Heart left ventricle (tissue), 16 donors: ENCODE measurements around the gene TRIM25. TPM values are rescaled to one million over a fixed set of nuclear protein-coding genes. Genes with fewer than 3 reads are reported as not detected.

Experiments
- ATAC-seq, 4 donors: fragments of 200-7000 bp; cut with Tn5 transposase; one replicate each; pipeline ENCODE4 v1.9.1; 2020 to 2022; ENCODE audit warnings: moderate library complexity in 4 of 4, mild to moderate bottlenecking in 3 of 4, moderate number of reproducible peaks in 1 of 4
- DNase-seq, 5 donors: peaks; one replicate each; pipeline ENCODE4 v3.0.0-alpha.2; 2020
- H3K27ac ChIP-seq, 12 donors: fragments of 200-600 bp; sonication (generic) in 4 of 12; one replicate each; pipeline versions ENCODE4 v1.5.0 to v1.8.0; 2016 to 2022; ENCODE audit warnings: mild to moderate bottlenecking in 2 of 12
- H3K27me3 ChIP-seq, 9 donors: fragments of 200-600 bp; sonication (generic) in 2 of 9; one replicate each; pipeline versions ENCODE4 v1.5.1 to v1.8.0; 2016 to 2022; ENCODE audit warnings: mild to moderate bottlenecking in 3 of 9
- H3K36me3 ChIP-seq, 9 donors: fragments of 200-600 bp; sonication (generic) in 2 of 9; one replicate each; pipeline versions ENCODE4 v1.5.0 to v1.8.0; 2018 to 2022; ENCODE audit warnings: mild to moderate bottlenecking in 2 of 9
- H3K4me1 ChIP-seq, 12 donors: fragments of 200-600 bp; sonication (generic) in 4 of 12; one replicate each; pipeline versions ENCODE4 v1.5.0 to v1.8.0; 2016 to 2022; ENCODE audit warnings: mild to moderate bottlenecking in 3 of 12
- H3K4me3 ChIP-seq, 12 donors: fragments of 200-600 bp; sonication (generic) in 4 of 12; one replicate each; pipeline versions ENCODE4 v1.5.0 to v1.8.0; 2017 to 2022; ENCODE audit warnings: mild to moderate bottlenecking in 9 of 12, moderate library complexity in 4 of 12
- H3K9me3 ChIP-seq, 12 donors: fragments of 200-600 bp; sonication (generic) in 4 of 12; one replicate each; pipeline versions ENCODE4 v1.5.0 to v1.8.0; 2016 to 2022; ENCODE audit warnings: mild to moderate bottlenecking in 1 of 12
- POLR2A ChIP-seq, 2 donors: fragments of 450-650 bp; IDR thresholded peaks; one replicate each; pipeline ENCODE4 v1.6.1; 2017; ENCODE audit warnings: antibody characterized with exemption in 2 of 2, mild to moderate bottlenecking in 2 of 2, moderate library complexity in 2 of 2
- WGBS, 4 donors: extraction: QIAGEN DNeasy Blood & Tissue Kit in 2 of 4; methylation state at CpG; one replicate each; pipeline versions ENCODE4 v1.1.5 to v1.1.7; 2013 to 2018; 5-methylcytosine and 5-hydroxymethylcytosine counted together
- intact Hi-C, 10 donors: fragments of 100-400 bp; cut with DNase I; formaldehyde crosslinking; loops; one replicate each; pipeline versions ENCODE4 v1.11.1 to v1.14.2; 2022
- polyA plus RNA-seq, 2 donors: library from polyadenylated mRNA; stranded (reverse); fragments of 200-250 nt; gene quantifications; one replicate each; pipeline ENCODE4 v1.2.3, GENCODE V29; 2013
- total RNA-seq, 9 donors: library from RNA; depleted of rRNA in 2 of 9; stranded (reverse); fragments of >200 nt in 2 of 9; fragmentation: NEBNext Ultra II Directional in 3 of 9; extraction: Animal tissue kit (Norgen Biotek cat#: 25700) in 3 of 9; gene quantifications; one replicate each; pipeline versions ENCODE4 v1.1.0 to v1.2.4, GENCODE V29; 2016 to 2023
- TF ChIP-seq, protein P1 (sequence below), 12 donors: fragments of 200-600 bp; sonication (generic) in 4 of 12; IDR thresholded peaks; one replicate each; pipeline versions ENCODE4 v1.5.0 to v1.8.0; 2018 to 2022; ENCODE audit warnings: antibody characterized with exemption in 12 of 12, mild to moderate bottlenecking in 5 of 12
- donor health status: ischemic (EF 13 %, LVEDD 7.1; RV severe dilation, severe dysfunction).
- donor health status: healthy with polysubstance abuse.
- donor health status: DM: no; HTN: yes; CAD: no.
- donor health status: DM: no; HTN: no; CAD: no.
- donor health status: ischemic (EF 25% LVEDD 6.9; RV normal size, moderate dysfunction).
- donor health status: ischemic (EF 25% LVEDD 5.7; RV mildly dilated, moderate dysfunction).
- donor health status: healthy.
- donor health status: DM: yes; HTN: yes; CAD: no.
- donor health status: ischemic (EF 35%, LVEDD 5.7; RV mildly dilated, moderate dysfunction).
- donor health status: nonischemic (EF 11% LVEDD 7.7; RV severe dilation, severe dysfunction).
- donor health status: DM: yes; HTN: yes; CAD: no.
- donor health status: PGD.
- donor health status: ischemic (EF 29% LVEDD 5.4; RV normal size, mild dysfunction).
- donor health status: nonischemic (EF 23%, LVEDD 6.1; RV moderate dilation, normal function).

The TRIM25 gene
- total and polyA plus RNA-seq, 11 donors, result 9.2 to 55.9 (median 14.9) TPM

DNA sequence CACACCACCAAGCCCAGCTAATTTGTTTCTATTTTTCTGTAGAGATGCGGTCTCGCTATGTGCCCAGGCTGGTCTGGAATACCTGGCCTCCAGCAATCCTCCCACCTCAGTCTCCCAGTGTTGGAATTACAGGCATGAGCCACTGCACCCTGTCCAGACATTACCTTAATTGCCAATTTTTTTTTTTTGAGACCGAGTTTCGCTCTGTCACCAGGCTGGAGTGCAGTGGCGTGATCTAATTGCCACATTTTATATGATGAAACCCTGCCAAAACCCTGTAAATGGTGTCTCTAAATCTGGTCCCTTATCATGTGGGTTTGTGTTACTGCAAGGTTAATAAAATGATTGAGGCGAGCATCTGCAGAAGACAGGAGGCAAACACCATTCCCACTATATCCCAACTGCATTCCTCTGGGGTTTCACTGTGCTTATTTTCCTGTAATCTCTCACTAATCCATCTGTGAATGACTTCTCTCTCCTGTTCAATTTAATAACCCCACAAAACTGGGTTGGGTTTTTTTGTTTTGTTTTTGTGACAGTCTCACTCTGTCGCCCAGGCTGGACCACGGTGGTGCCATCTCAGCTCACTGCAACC lies 19.4 kb upstream of the TRIM25 start:
- WGBS, 4 donors, result 94 to 97% (median 96%) methylated on average over 8 of the region's 8 CpGs
- no peak for ATAC-seq
- peaks cover 0 to 17% (median 0%) of the 10 kb centered on the region in 12 donors for H3K4me1 ChIP-seq
- peaks cover 0 to 26% (median 2%) of the 10 kb centered on the region in 12 donors for H3K9me3 ChIP-seq
- no peak overlapping the region for H3K27ac ChIP-seq
- no peaks in the 10 kb centered on the region for H3K27me3 ChIP-seq
- no peak for TF ChIP-seq POLR2A (IDR thresholded peaks at IDR 0.05)
- TF ChIP-seq, protein P1, sequence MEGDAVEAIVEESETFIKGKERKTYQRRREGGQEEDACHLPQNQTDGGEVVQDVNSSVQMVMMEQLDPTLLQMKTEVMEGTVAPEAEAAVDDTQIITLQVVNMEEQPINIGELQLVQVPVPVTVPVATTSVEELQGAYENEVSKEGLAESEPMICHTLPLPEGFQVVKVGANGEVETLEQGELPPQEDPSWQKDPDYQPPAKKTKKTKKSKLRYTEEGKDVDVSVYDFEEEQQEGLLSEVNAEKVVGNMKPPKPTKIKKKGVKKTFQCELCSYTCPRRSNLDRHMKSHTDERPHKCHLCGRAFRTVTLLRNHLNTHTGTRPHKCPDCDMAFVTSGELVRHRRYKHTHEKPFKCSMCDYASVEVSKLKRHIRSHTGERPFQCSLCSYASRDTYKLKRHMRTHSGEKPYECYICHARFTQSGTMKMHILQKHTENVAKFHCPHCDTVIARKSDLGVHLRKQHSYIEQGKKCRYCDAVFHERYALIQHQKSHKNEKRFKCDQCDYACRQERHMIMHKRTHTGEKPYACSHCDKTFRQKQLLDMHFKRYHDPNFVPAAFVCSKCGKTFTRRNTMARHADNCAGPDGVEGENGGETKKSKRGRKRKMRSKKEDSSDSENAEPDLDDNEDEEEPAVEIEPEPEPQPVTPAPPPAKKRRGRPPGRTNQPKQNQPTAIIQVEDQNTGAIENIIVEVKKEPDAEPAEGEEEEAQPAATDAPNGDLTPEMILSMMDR (IDR thresholded peaks at IDR 0.05), result no peak
- DNase-seq, result no peak
- peaks cover 0 to 47% (median 38%) of the 10 kb centered on the region in 9 donors for H3K36me3 ChIP-seq
- H3K4me3 ChIP-seq, result no peak overlapping the region
- intact Hi-C loops, result loop anchor here in 2 of 10 donors (10.0 kb wide), 2 partner anchors 58 to 338 kb away; partner anchors contain the start of gene NOG (in 1 of the 2)

DNA sequence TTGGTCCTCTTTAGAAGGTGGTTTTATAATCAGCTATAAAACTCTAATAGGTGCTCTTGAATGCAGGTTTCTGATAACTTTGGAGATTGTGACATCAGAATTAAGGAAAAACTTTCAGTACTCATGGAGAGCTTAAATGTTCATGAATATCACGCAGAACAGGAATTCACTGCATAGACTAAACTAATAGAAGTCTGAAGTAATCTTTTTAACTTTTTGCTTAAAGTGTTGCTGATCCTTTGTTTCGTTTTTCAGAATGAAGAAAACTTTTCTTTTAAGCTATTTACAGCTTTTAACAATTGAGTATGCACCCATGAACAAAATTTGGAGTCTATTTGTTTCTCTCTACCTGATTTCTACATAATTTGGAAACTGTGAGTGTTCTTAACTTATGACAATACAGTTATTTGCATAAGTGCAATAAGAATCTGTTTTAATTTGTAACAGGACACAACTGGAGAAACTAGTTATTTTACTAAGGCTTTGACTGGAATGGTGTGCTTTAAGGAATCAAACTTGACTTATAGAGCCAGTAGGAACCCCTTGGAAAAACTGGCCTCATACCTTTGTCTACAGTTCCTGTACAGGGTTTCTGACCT lies 17.0 kb upstream of the TRIM25 start:
- Histone ChIP-seq H3K4me3 (no peak overlapping the region), H3K9me3 (peaks cover 0 to 26% (median 2%) of the 10 kb centered on the region in 12 donors), H3K27ac (no peak overlapping the region), H3K36me3 (peaks cover 0 to 23% (median 20%) of the 10 kb centered on the region in 9 donors), H3K27me3 (no peaks in the 10 kb centered on the region), H3K4me1 (no peaks in the 10 kb centered on the region)
- TF ChIP-seq, protein P1 (IDR thresholded peaks at IDR 0.05), result no peak
- TF ChIP-seq POLR2A (IDR thresholded peaks at IDR 0.05), result no peak
- DNase-seq (no peak), ATAC-seq (no peak)
- intact Hi-C loops, result loop anchor here in 2 of 10 donors (10.0 kb wide), 2 partner anchors 56 to 336 kb away; partner anchors contain the start of gene NOG (in 1 of the 2)
- 93 to 97% (median 94%) methylated on average over 2 of the region's 2 CpGs for WGBS, 4 donors

GRCh38 chr17:56929362-56929969 lies 15.6 kb upstream of the TRIM25 start:
- peaks cover 0 to 11% (median 8%) of the 10 kb centered on the region in 9 donors for H3K36me3 ChIP-seq

More at GRCh38 chr17:56929362-56929969, 15.6 kb upstream of the TRIM25 start:
- Histone ChIP-seq H3K9me3 (peaks cover 0 to 26% (median 2%) of the 10 kb centered on the region in 12 donors), H3K27me3 (no peaks in the 10 kb centered on the region), H3K4me1 (no peaks in the 10 kb centered on the region), H3K4me3 (no peak overlapping the region), H3K27ac (no peak overlapping the region)
- TF ChIP-seq, protein P1 (IDR thresholded peaks at IDR 0.05), result no peak
- TF ChIP-seq POLR2A (IDR thresholded peaks at IDR 0.05), result no peak
- DNase-seq (no peak), ATAC-seq (no peak)
- intact Hi-C loops, result no loop called here
